Esophagus muscularis mucosa (tissue), 4 donors: ENCODE data around the gene CIAPIN1. TPM values are rescaled to one million over a fixed set of nuclear protein-coding genes. Genes with fewer than 3 reads are reported as not detected.

Source experiments
- DNase-seq: peaks from one replicate; pipeline ENCODE4 v3.0.0-alpha.2; 2017; ENCODE audit errors: extremely low spot score
- H3K27ac ChIP-seq, 4 donors: fragments of 200-600 bp; sonication (generic); replicated peaks in 1 of 4; 1 replicate in 3 of 4; 2 replicates in 1 of 4; pipeline ENCODE4 v1.5.1; 2016 to 2019; ENCODE audit warnings: mild to moderate bottlenecking in 1 of 4
- H3K27me3 ChIP-seq, 4 donors: fragments of 200-600 bp; sonication (generic); one replicate each; pipeline versions ENCODE4 v1.5.1 to v1.6.0; 2016 to 2019
- H3K36me3 ChIP-seq, 4 donors: fragments of 200-600 bp; sonication (generic); one replicate each; pipeline ENCODE4 v1.5.1; 2016 to 2019
- H3K4me1 ChIP-seq, 4 donors: fragments of 200-600 bp; sonication (generic); one replicate each; pipeline ENCODE4 v1.5.1; 2016 to 2019
- H3K4me3 ChIP-seq, 4 donors: fragments of 200-600 bp; sonication (generic); 1 replicate in 2 of 4; 2 replicates in 2 of 4; pipeline ENCODE4 v1.5.1; 2016 to 2019; ENCODE audit warnings: mild to moderate bottlenecking in 4 of 4, moderate library complexity in 1 of 4
- H3K9me3 ChIP-seq, 4 donors: fragments of 200-600 bp; sonication (generic); 1 replicate in 3 of 4; 2 replicates in 1 of 4; pipeline ENCODE4 v1.5.1; 2016 to 2019
- CTCF ChIP-seq, 3 experiments: fragments of 200-600 bp in 2 of 3; fragments of 450-650 bp in 1 of 3; sonication (generic) in 2 of 3; IDR thresholded peaks; one replicate each; pipeline ENCODE4 v1.5.1; 2017 to 2019; ENCODE audit warnings: antibody characterized with exemption in 3 of 3, mild to moderate bottlenecking in 2 of 3, moderate library complexity in 1 of 3
- EP300 ChIP-seq: sonication (generic); formaldehyde crosslinking; IDR thresholded peaks from one replicate; pipeline ENCODE4 v1.6.1; 2017; ENCODE audit warnings: antibody characterized with exemption
- POLR2A ChIP-seq: fragments of 450-650 bp; IDR thresholded peaks from one replicate; pipeline ENCODE4 v1.6.1; 2017; ENCODE audit warnings: antibody characterized with exemption, moderate library complexity, mild to moderate bottlenecking, low read depth
- POLR2AphosphoS5 ChIP-seq, 2 donors: sonication (generic); formaldehyde crosslinking; IDR thresholded peaks; one replicate each; pipeline ENCODE4 v1.6.1; 2017; ENCODE audit warnings: antibody characterized with exemption in 2 of 2
- WGBS: methylation state at CpG from one replicate; pipeline ENCODE4 v1.1.5; 2018; 5-methylcytosine and 5-hydroxymethylcytosine counted together
- intact Hi-C: fragments of 100-400 bp; cut with DNase I; formaldehyde crosslinking; loops from one replicate; pipeline ENCODE4 v1.15.1; 2023
- total RNA-seq, 4 donors: library from RNA; depleted of rRNA; stranded (reverse); fragments of >200 nt; gene quantifications; one replicate each; pipeline versions ENCODE4 v1.1.0 to v1.2.1, GENCODE V29; 2016

CIAPIN1 gene
- total RNA-seq, 4 donors from 2014 or later = 24.0 to 27.0 (median 26.0) TPM

- Histone ChIP-seq H3K4me1 (peaks cover 22 to 62% (median 54%) of the 10 kb centered on the region in 4 donors), H3K9me3 (no peaks in the 10 kb centered on the region), H3K27me3 (no peaks in the 10 kb centered on the region), H3K27ac (peak overlapping the region; percentile 9 to 55 (median 49)), H3K36me3 (peaks cover 0 to 9% (median 7%) of the 10 kb centered on the region in 4 donors), H3K4me3 (peak overlapping the region; percentile 45 to 60 (median 52))
- WGBS = 38% methylated on average over 29 of the region's 36 CpGs
- no peak for DNase-seq
- intact Hi-C loops = no loop called here
- no peak for TF ChIP-seq POLR2A
- no peak for TF ChIP-seq POLR2AphosphoS5 (IDR thresholded peaks at IDR 0.05)
- no peak for TF ChIP-seq CTCF (IDR thresholded peaks at IDR 0.05)
- TF ChIP-seq EP300 = no peak
These were observed 32.2 kb upstream of the CIAPIN1 start for GRCh38 chr16:57479205-57479975.

GRCh38 chr16:57478396-57479204 lies 31.4 kb upstream of the CIAPIN1 start:
- WGBS = 51% methylated on average over 11 of the region's 15 CpGs
- no peak for DNase-seq
- peak overlapping the region in 2 of 4 donors; percentile 48 to 50 for H3K27ac ChIP-seq
- H3K4me3 ChIP-seq = peak overlapping the region; percentile 45 to 60 (median 52)
- intact Hi-C loops = no loop called here
- no peak for TF ChIP-seq EP300
- TF ChIP-seq POLR2A = no peak
- TF ChIP-seq POLR2AphosphoS5 (IDR thresholded peaks at IDR 0.05) = no peak
- H3K9me3 ChIP-seq = no peaks in the 10 kb centered on the region
- H3K36me3 ChIP-seq = peaks cover 4 to 17% (median 14%) of the 10 kb centered on the region in 4 donors
- H3K4me1 ChIP-seq = peaks cover 22 to 55% (median 52%) of the 10 kb centered on the region in 4 donors
- H3K27me3 ChIP-seq = no peaks in the 10 kb centered on the region

- no peak for TF ChIP-seq POLR2AphosphoS5 (IDR thresholded peaks at IDR 0.05)
- TF ChIP-seq POLR2A = no peak
- no peak for TF ChIP-seq CTCF (IDR thresholded peaks at IDR 0.05)
- TF ChIP-seq EP300 = no peak
- H3K9me3 ChIP-seq = no peaks in the 10 kb centered on the region
- H3K4me1 ChIP-seq = peaks cover 22 to 55% (median 52%) of the 10 kb centered on the region in 4 donors
These were observed 30.5 kb upstream of the CIAPIN1 start for GRCh38 chr16:57477531-57478202.

GRCh38 chr16:57476546-57477410 lies 29.6 kb upstream of the CIAPIN1 start:
- WGBS = 87% methylated on average over 3 of the region's 6 CpGs
- intact Hi-C loops = no loop called here

More at GRCh38 chr16:57477531-57478202, 30.5 kb upstream of the CIAPIN1 start:
- Histone ChIP-seq H3K4me3 (no peak overlapping the region), H3K36me3 (peaks cover 10 to 26% (median 23%) of the 10 kb centered on the region in 4 donors), H3K27ac (no peak overlapping the region), H3K27me3 (no peaks in the 10 kb centered on the region)
- WGBS = 67% methylated on average over 9 of the region's 9 CpGs
- no peak for DNase-seq
- intact Hi-C loops = no loop called here

More at GRCh38 chr16:57476546-57477410, 29.6 kb upstream of the CIAPIN1 start:
- peaks cover 22 to 55% (median 52%) of the 10 kb centered on the region in 4 donors for H3K4me1 ChIP-seq
- TF ChIP-seq EP300 (no peak), CTCF (IDR thresholded peaks at IDR 0.05) (no peak), POLR2A (no peak), POLR2AphosphoS5 (IDR thresholded peaks at IDR 0.05) (no peak)
- H3K27ac ChIP-seq = no peak overlapping the region
- no peak for DNase-seq
- H3K36me3 ChIP-seq = peaks cover 10 to 35% (median 32%) of the 10 kb centered on the region in 4 donors
- no peaks in the 10 kb centered on the region for H3K9me3 ChIP-seq
- no peak overlapping the region for H3K4me3 ChIP-seq
- H3K27me3 ChIP-seq = no peaks in the 10 kb centered on the region
